Stomach (tissue), 4 donors: ENCODE measurements around the gene MYCBP2.

Experiments
- CTCF ChIP-seq, 7 experiments: fragments of 450-650 bp in 4 of 7; fragments of 200-600 bp in 3 of 7; sonication (generic) in 3 of 7; IDR thresholded peaks; one replicate each; pipeline ENCODE4 v1.5.1; 2016 to 2019; ENCODE audit warnings: antibody characterized with exemption in 7 of 7, control low read depth in 2 of 7, mild to moderate bottlenecking in 1 of 7
- EP300 ChIP-seq: sonication (generic); formaldehyde crosslinking; IDR thresholded peaks from one replicate; pipeline ENCODE4 v1.6.1; 2017; ENCODE audit warnings: antibody characterized with exemption
- POLR2A ChIP-seq, 4 donors: fragments of 450-650 bp; IDR thresholded peaks; one replicate each; pipeline ENCODE4 v1.6.1; 2016; ENCODE audit warnings: antibody characterized with exemption in 4 of 4, control low read depth in 2 of 4, mild to moderate bottlenecking in 1 of 4, moderate library complexity in 1 of 4
- POLR2AphosphoS5 ChIP-seq, 3 donors: sonication (generic); formaldehyde crosslinking; IDR thresholded peaks; one replicate each; pipeline ENCODE4 v1.6.1; 2016; ENCODE audit warnings: antibody characterized with exemption in 3 of 3

GRCh38 chr13:77298426-77298825, 28.5 kb downstream of the MYCBP2 start:
- TF ChIP-seq CTCF (IDR thresholded peaks at IDR 0.05): no peak
- no peak for TF ChIP-seq POLR2AphosphoS5 (IDR thresholded peaks at IDR 0.05)
- TF ChIP-seq EP300: no peak
- TF ChIP-seq POLR2A (IDR thresholded peaks at IDR 0.05): no peak
